GM04503 (cell line): ENCODE data around the gene SLFNL1.

Experiments
- DNase-seq: peaks from one replicate; pipeline ENCODE4 v3.0.0-alpha.2; 2012; ENCODE audit warnings: low read depth

Gene SLFNL1

DNA sequence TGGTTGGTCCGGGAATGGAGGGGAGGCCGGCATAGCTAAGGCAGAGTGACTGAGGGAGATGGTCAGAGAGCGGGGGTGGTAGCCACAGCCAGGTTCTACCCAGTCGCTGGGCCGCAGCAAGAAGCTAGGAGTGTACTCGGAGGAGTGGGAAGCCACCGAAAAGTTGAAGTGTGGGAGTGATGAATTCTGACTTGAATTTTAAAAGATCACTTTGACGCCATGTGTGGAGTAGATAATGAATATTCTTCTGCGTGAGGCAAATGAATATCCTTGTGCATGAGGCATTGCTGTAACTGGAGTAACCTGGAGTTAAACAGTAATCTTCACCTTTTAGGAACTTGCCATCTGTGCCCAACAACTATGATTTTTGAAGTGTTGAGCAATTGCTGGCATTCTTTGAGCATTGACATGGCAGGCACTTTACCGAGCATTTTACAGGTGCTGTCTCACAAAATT is 35.2 kb downstream of the SLFNL1 start:
- DNase-seq: no peak

DNA sequence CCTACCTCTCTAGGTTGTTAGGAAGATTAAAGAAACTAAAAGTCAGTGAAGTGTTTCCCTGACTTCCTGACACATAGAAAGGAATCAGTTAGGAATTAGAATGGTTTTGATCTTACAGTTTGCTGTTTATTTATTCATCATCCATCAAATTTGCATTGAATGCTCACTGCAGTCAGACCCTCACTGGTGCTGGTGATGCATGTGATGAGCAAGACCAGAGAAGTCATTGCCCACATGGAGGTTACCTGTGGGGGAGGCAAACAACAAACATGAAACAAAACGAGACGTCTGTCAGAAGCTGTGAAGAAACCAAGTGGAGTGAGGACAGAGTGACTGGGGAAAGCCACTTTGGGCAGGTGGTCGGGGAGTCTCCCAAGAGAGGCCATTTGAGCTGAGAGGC is 35.6 kb downstream of the SLFNL1 start:
- DNase-seq: no peak

DNA sequence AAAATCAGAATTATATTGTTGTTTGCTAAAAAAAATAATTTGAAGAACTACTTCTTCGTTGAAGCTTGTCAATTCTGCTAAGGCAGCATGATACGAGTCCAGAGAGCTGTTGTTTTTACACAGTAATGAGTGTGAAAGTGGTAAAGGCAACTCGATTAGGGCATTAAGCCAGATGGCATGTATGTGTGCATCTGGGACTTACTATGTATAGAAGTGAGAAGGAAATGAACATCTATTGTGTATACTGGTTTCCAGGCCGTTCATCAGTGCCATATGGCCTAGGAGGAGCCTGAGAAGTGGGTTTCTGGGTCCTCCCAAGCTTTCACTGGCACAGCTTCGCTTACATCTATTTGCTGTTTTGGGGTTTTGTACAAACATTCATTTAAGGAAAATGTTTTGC is 36.4 kb downstream of the SLFNL1 start:
- no peak for DNase-seq

DNA sequence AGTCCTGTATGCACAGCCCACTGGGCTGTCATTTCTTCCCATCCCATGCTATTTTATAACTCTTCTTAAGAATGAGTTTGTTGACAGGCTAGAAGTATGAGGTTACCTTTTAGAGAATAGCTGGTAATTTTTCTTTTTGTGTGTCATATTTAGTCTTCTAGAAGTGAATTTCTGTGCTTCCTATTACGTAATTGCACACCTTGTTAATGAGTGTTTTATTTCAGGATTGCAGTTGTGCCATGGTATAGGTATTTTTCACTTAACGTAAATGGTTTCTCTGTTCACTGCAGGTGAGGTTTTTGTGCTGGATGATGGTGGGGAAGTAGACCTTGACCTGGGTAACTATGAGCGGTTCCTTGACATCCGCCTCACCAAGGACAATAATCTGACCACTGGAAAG is 37.0 kb downstream of the SLFNL1 start:
- DNase-seq: no peak

DNA sequence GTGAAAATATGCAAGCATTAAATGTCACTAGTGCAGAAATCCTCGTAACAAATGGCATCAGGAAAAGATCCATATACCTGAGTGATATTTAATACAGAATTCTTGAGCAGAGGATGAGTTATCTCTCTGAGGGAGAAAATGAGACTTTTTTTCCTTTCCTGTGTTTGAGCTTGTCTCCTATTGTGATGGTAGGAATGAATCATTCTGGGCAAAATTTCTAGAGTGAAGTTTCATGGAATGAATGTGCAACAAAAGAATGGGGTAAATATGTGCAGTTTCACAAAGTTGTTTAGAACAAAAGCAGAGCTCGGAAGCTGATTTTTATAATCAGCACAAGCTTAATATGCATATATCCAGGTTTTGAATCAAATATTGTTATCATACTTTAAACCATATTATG is 37.5 kb downstream of the SLFNL1 start:
- DNase-seq: no peak

DNA sequence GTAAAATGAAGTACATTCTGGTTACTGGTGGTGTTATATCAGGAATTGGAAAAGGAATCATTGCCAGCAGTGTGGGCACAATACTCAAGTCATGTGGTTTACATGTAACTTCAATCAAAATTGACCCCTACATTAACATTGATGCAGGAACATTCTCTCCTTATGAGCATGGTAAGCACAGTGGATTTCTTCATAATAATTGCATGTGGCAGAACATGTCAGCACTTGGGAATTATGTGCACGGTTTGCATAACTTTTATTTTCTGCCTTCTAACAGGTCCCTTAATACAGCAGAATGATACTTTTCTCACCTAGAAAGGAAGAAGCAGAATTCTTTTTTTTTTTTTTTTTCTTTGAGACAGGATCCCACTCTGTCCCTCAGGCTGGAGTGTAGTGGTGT is 38.2 kb downstream of the SLFNL1 start:
- no peak for DNase-seq

DNA sequence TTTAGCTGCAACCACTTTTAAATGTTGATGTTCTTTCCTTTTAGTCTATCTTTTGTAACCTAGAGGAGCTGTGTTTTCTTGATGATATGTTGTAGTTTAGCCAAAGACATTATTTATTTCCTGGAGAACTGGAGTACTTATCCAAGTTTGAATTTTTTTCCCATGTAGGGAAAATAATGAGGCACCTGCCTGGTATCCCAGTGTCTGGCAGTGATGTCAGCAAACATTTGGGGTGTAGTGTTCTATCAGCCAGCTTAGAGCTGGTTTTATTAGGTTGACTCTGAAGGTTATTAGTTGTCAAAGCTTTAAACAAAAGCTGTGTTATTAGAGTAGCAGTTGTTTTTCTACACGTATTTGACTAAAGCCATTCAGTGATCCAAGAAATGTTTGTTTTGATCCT is 38.8 kb downstream of the SLFNL1 start:
- DNase-seq: no peak

DNA sequence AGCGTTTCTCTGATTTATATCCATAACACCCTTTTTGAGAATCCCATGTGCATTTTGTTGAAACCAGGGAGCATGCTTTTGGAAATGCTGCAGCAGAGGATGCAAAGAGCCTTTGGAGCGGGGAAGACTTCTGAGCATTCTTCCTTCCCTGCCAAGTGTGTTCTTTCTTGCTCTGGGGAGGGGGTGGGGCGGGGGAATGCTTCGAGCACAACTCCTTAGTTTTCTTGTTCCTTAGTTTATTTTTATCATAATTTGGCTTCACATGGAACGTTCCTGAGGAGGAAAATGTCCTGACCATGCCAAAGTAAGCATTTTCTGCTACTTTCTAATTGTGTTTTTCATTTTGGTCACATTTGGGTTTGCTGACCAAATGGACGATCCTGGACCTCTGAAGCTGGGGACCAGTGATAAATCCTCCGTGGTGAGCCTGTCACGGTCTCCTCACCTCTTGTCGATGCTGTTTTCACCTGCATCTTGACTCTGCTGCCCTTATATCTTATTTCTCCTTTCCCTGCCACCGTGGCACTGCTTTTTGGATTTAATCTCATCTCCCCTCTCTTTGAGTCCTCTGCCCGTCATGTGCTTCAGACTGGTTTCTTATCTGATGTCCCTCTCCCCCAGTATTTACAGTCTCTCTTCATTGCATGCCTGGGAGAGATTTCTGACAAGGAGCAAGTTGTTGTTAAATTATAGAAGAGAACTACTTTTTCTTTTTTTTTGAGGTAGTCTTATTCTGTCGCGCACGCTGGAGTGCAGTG is 39.7 kb downstream of the SLFNL1 start:
- DNase-seq: no peak

DNA sequence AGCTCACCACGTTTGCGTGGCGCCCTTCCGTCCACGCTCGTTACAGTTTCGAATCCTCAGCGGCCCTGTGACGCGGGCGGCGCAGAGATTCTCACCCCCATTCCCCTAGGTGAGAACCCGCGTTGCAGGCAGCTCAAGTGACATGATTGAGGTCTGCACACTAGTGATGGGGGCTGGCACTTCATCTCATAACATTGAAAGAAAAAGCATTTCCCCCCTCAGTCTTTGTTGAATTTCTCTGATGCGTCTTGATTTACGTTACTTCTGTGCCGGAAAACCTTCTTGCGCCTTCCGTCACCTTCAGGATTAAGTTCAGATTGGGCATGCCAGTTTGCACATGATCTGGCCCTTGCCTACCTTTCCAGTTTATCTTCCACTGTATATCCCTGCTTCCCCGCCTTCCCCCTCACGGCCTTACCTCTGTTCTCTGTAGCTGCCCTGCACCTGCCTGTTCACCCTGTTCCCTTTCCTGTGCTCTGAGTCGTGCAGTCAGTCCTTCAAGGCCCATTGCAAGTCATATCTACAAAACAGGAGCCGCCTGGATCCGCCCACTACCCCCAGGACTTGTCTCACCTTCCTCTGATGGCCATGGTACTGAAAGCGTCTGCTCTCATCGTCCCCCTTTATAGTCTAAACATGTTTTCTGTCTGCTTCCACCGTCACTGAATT is 40.9 kb downstream of the SLFNL1 start:
- no peak for DNase-seq

DNA sequence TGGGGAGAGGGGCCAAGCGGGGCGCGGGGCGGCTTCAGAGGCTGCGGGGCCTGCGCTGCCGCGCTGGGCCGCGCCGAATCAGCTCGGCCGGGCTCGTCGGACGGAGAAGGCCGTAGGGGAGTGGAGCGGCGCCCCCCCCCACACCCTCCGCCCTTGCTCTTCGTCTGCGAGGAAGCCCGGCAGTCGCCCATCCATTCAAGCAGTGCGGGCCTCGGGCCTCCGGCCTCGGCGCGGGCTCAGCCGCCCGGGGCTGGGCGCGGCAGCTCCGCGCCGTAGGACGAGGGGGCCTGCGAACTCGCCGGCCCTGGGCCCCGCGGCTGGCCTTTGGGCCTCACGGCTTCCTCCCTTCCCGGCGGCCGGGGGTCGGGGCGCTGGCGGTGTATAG is 41.5 kb downstream of the SLFNL1 start:
- DNase-seq: no peak

DNA sequence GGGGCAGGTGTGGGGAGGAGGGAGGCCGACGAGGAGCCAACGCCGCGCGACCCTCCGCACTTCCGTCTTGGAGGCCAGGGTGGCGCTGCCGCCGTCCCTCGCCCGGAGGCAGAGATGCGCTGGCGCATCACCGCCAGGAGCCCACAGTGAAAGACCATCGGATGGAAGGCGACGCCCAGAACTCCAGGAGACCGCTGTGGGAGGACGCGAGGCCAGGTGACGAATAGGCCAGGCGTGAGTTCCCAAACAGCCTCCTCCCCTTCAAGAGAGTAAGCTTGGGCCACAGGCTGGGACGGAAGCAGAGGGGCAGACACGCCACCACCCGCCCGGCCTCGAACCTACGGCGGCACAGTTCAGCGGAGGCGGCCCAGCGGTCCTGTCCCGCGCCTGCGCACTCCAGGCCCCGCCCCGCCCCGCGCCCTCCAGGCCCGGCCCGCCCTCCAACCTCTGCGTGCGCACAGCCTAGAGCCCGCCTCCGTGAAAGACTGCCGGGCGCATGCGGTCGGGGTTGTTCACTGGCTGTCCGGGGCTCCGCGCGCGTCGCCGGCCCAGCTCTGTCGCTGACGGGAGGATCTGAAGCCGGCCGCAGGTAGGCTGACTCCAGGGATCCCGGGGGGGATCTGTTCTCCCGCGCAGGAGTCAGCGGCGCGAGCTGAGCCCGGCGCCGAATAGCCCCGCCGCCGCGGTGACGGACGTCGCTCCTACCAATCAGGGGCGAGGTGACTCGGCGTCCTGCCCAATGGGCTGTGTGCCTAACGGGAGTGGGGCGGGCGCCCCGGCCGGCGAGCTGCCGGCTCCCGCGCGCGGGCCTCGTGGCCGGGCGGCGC is 42.1 kb downstream of the SLFNL1 start, which contains the start of gene CTPS1:
TSS of gene CTPS1 (plus strand) at position 456 of the 827 bp plus-strand sequence. CDS start 3,595 bp downstream, outside the sequence.
- peak; percentile 55 for DNase-seq

DNA sequence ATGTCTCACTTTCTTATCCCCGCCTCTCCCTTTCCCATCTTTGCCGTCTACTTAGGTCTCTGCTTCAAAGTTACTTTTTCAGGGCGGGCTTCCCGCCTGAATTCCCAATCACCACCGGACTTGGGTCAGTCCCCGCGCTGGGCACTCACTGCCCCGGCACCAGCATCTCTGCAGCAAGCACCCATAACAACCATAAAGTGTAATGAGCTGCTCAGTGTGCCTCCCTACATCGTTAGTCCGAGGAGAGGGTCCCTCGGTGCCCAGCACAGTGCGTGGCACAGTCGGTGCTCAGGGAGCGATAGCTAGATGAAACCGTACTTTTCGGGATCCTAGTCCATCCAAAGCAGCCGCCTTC is 42.7 kb downstream of the SLFNL1 start:
- no peak for DNase-seq

DNA sequence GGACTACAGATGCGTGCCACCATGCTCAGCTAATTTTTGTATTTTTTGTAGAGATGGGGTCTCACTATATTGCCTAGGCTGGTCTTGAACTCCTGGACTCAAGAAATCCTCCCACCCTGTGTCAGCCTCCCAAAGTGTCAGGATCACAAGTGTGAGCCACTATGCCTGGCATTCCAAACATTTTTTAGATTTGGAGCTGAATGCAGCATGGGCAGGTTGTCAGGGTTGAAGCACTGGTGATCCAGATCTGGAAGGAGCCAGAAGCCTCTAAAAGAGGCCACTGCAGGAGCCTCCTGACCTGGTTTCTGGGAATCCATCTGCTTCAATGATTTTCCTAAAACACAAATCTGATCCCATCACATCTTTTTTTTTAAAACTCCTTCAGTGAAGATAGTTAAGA is 43.8 kb downstream of the SLFNL1 start:
- no peak for DNase-seq

DNA sequence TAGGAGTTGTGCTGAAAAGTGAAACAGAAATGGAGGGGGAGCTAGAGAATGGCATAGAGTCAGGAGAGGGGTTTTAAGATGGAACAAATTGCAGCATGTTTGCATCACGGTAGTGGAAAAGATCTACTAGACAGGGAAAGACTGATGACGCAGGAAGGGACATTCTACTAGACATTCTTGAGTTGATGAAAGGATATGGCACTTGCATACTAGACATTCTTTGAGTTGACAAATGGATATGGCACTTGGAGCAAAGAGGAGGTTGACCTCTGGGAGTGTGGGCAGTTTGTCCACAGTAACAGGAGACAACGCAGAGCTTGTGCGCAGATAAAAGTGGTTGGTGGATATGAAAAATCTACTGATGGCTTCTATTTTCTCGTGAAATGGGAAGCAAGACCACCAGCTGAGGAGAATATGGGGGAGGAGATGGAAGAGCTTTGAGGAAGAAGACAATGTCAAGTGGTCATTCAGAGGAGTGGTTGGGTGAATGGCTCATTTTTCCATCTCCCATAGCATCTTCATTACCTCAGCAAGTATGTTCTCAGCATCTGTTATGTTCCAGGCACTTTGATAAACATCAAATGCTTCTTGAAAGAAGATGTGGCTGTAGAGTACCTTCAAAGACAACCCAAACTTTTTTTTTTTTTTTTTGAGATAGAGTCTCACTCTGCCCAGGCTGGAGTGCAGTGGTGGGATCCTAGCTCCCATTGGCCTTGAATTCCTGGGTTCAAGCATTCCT is 44.4 kb downstream of the SLFNL1 start:
- DNase-seq: no peak

DNA sequence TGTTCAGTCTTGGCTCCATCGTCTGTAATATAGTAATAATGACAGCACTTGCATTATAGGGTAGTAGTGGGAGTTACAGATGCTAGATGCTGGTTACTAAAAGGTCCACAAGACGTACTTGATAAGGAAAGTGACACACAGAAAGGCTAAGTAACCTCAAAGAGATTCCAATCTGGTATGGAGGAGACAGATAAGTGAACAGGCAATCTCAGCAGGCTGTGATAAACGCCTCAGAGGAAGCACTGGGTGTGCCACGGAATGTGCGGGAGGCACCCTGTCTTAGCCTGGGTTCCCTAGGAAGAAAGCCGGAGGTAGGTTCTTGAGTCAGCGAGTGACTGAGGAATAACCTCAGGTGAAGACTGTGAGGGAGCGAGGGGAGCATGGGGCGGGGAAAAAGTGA is 46.6 kb downstream of the SLFNL1 start:
- no peak for DNase-seq

DNA sequence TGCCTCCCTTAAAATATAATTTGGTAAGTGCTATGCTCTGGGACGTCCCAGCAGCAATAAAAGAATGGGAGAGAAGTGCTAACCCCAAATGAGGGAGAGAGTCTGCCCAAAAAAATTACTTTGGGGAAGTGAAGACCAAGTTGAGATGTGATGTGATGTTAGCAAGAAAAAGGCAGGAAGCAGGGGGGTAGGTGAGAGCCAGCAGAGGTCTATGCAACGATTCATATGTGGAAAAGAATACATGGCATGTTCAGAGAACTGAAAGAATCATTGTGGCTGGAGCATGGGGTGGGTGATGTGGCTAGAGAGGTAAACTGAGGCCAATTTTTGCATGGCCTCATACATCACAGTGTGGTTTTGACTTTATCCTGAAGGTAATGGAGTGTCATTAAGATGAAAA is 47.6 kb downstream of the SLFNL1 start:
- DNase-seq: no peak

DNA sequence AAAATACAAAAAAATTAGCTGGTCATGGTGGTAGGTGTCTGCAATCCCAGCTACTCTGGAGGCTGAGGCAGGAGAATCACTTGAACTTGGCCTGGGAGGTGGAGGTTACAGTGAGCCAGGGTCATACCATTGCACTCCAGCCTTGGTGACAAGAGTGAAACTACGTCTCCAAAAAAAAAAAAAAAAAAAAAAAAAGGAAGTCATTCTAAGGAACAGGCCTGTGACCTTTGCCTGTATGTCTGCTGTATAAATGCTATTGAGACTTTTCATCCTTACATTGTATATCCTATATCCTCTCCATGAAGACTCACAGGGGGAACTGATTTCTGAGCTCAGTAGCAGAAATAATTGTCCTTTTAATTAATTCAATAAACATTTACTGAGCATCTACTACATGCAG is 49.6 kb downstream of the SLFNL1 start:
- no peak for DNase-seq

DNA sequence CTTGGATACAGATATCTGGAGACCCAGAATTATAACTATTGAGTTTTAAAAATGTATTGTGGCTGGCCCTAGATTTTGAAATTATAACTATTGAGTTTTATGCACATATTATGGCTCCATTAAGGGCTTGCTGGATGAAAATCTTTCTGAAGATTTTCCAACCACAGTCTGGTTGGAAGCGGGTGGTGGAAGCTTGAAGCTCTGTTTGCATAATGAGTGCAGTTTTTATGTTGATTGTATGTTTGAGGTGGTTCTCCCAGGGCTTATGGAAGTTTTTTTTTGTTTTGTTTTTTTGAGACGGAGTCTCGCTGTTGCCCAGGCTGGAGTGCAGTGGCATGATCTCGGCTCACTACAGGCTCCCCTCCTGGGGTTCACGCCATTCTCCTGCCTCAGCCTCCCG is 52.1 kb downstream of the SLFNL1 start:
- no peak for DNase-seq

DNA sequence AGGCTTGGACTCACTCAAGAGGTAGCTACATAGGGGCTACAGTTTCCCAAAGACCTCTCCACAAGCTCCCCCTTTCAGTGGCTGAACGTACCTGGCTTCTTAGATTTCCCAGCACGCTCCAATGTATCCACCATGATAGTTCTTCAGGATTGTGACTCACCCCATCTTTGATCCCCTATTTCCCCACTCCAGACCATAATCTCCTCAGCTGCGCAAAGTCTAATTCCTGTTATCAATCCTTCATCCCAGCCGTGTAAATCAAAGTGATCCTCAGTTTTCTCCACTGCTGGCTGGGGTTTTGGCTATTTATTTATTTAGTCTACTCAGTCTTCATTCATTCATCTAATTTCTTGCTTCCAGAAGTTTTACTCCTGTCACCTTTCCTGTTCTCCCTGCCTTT is 55.1 kb downstream of the SLFNL1 start:
- no peak for DNase-seq
